ENCODE results near the gene PACSIN2. TPM values are rescaled to one million over a fixed set of nuclear protein-coding genes. Genes with fewer than 3 reads are reported as not detected.

PACSIN2 gene
- total and polyA plus RNA-seq, 2 of the 13 experiments (the other 11 are each of a cell fraction or from before 2014, with no cell fraction given), result 54.1 to 68.8 TPM

DNA sequence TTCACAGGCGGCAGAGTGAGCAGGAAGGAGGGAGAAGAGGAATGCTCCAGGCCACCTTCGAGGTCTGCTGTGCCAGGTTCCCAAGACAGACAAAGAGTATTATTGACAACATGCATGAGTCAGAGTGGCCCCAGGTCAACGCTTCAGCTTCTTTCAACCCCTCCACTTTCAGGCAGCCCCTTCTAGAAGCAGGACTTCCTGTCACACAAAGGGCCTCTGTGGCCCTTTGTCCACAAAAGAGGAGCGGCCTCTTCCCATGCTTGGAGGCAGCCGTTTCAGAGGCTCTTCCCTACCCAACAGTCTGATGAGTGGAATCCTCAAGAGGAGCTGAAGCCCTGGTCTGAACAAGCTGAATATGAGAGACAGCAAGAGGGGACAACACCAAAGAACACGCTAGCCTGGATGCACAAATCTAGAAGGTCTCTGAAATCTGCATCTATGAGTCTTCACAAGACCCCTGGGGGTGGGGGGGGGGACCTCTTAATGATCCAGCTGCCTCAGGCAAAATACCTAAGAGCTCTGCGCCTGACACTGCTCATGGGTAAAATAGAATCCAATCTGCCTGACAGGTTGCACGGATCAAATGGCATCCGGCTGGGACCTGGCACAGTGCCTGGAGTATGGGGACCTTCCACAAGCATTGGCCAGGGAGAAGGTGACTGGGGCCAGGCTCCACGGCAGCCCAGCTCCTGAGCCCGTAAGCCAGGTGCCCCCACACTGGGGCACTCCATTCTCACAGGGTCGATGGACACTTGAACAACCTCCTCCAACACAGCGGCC lies 67.5 kb downstream of the PACSIN2 start (continued):
- TF ChIP-seq, protein P1, sequence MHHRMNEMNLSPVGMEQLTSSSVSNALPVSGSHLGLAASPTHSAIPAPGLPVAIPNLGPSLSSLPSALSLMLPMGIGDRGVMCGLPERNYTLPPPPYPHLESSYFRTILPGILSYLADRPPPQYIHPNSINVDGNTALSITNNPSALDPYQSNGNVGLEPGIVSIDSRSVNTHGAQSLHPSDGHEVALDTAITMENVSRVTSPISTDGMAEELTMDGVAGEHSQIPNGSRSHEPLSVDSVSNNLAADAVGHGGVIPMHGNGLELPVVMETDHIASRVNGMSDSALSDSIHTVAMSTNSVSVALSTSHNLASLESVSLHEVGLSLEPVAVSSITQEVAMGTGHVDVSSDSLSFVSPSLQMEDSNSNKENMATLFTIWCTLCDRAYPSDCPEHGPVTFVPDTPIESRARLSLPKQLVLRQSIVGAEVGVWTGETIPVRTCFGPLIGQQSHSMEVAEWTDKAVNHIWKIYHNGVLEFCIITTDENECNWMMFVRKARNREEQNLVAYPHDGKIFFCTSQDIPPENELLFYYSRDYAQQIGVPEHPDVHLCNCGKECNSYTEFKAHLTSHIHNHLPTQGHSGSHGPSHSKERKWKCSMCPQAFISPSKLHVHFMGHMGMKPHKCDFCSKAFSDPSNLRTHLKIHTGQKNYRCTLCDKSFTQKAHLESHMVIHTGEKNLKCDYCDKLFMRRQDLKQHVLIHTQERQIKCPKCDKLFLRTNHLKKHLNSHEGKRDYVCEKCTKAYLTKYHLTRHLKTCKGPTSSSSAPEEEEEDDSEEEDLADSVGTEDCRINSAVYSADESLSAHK (CRISPR knock-in tag; IDR thresholded peaks at IDR 0.05; ENCODE audit: borderline replicate concordance), result no peak
- TF ChIP-seq ZSCAN20 (CRISPR knock-in tag; IDR thresholded peaks at IDR 0.05; ENCODE audit: borderline replicate concordance) (no peak), FIP1L1 (IDR thresholded peaks at IDR 0.05; ENCODE audit: borderline replicate concordance, insufficient read depth, low read depth, low read length) (no peak), SRSF4 (IDR thresholded peaks at IDR 0.05; ENCODE audit: low read depth, low read length, poor library complexity, severe bottlenecking) (no peak), RBM39 (IDR thresholded peaks at IDR 0.05; ENCODE audit: low read depth, low read length, poor library complexity, severe bottlenecking) (no peak), ZNF33B (CRISPR knock-in tag; IDR thresholded peaks at IDR 0.05) (no peak), GATA4 (IDR thresholded peaks at IDR 0.05; ENCODE audit: borderline replicate concordance, low read depth) (no peak), CCDC6 (CRISPR knock-in tag; IDR thresholded peaks at IDR 0.05) (no peak), FOXP1 (IDR thresholded peaks at IDR 0.05) (no peak), FOXP1 (CRISPR knock-in tag; IDR thresholded peaks at IDR 0.05) (peak; percentile 18; the same call in 1 of the 2 replicates), SUZ12 (IDR thresholded peaks at IDR 0.05; ENCODE audit: low read depth, low read length) (no peak), HDAC2 (CRISPR knock-in tag; IDR thresholded peaks at IDR 0.05) (peak; percentile 69; the same call in 1 of the 2 replicates), HDAC1 (CRISPR knock-in tag; IDR thresholded peaks at IDR 0.05) (peak; percentile 67; the same call in 1 of the 2 replicates)
- TF ChIP-seq, protein P2, sequence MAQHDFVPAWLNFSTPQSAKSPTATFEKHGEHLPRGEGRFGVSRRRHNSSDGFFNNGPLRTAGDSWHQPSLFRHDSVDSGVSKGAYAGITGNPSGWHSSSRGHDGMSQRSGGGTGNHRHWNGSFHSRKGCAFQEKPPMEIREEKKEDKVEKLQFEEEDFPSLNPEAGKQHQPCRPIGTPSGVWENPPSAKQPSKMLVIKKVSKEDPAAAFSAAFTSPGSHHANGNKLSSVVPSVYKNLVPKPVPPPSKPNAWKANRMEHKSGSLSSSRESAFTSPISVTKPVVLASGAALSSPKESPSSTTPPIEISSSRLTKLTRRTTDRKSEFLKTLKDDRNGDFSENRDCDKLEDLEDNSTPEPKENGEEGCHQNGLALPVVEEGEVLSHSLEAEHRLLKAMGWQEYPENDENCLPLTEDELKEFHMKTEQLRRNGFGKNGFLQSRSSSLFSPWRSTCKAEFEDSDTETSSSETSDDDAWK (CRISPR knock-in tag; IDR thresholded peaks at IDR 0.05), result no peak
- TF ChIP-seq, protein P3, sequence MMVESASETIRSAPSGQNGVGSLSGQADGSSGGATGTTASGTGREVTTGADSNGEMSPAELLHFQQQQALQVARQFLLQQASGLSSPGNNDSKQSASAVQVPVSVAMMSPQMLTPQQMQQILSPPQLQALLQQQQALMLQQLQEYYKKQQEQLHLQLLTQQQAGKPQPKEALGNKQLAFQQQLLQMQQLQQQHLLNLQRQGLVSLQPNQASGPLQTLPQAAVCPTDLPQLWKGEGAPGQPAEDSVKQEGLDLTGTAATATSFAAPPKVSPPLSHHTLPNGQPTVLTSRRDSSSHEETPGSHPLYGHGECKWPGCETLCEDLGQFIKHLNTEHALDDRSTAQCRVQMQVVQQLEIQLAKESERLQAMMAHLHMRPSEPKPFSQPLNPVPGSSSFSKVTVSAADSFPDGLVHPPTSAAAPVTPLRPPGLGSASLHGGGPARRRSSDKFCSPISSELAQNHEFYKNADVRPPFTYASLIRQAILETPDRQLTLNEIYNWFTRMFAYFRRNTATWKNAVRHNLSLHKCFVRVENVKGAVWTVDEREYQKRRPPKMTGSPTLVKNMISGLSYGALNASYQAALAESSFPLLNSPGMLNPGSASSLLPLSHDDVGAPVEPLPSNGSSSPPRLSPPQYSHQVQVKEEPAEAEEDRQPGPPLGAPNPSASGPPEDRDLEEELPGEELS (CRISPR knock-in tag; IDR thresholded peaks at IDR 0.05), result peak; percentile 45; the same call in 1 of the 2 replicates
- TF ChIP-seq, protein P4, sequence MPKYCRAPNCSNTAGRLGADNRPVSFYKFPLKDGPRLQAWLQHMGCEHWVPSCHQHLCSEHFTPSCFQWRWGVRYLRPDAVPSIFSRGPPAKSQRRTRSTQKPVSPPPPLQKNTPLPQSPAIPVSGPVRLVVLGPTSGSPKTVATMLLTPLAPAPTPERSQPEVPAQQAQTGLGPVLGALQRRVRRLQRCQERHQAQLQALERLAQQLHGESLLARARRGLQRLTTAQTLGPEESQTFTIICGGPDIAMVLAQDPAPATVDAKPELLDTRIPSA (CRISPR knock-in tag; IDR thresholded peaks at IDR 0.05; ENCODE audit: borderline replicate concordance), result no peak
- TF ChIP-seq, protein P5, sequence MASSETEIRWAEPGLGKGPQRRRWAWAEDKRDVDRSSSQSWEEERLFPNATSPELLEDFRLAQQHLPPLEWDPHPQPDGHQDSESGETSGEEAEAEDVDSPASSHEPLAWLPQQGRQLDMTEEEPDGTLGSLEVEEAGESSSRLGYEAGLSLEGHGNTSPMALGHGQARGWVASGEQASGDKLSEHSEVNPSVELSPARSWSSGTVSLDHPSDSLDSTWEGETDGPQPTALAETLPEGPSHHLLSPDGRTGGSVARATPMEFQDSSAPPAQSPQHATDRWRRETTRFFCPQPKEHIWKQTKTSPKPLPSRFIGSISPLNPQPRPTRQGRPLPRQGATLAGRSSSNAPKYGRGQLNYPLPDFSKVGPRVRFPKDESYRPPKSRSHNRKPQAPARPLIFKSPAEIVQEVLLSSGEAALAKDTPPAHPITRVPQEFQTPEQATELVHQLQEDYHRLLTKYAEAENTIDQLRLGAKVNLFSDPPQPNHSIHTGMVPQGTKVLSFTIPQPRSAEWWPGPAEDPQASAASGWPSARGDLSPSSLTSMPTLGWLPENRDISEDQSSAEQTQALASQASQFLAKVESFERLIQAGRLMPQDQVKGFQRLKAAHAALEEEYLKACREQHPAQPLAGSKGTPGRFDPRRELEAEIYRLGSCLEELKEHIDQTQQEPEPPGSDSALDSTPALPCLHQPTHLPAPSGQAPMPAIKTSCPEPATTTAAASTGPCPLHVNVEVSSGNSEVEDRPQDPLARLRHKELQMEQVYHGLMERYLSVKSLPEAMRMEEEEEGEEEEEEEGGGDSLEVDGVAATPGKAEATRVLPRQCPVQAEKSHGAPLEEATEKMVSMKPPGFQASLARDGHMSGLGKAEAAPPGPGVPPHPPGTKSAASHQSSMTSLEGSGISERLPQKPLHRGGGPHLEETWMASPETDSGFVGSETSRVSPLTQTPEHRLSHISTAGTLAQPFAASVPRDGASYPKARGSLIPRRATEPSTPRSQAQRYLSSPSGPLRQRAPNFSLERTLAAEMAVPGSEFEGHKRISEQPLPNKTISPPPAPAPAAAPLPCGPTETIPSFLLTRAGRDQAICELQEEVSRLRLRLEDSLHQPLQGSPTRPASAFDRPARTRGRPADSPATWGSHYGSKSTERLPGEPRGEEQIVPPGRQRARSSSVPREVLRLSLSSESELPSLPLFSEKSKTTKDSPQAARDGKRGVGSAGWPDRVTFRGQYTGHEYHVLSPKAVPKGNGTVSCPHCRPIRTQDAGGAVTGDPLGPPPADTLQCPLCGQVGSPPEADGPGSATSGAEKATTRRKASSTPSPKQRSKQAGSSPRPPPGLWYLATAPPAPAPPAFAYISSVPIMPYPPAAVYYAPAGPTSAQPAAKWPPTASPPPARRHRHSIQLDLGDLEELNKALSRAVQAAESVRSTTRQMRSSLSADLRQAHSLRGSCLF (CRISPR knock-in tag; IDR thresholded peaks at IDR 0.05; ENCODE audit: borderline replicate concordance), result no peak
